Astrocyte (in vitro differentiated cells and primary cell): ENCODE results near the gene ARID2.

Experiments used
- EZH2 ChIP-seq: IDR thresholded peaks from 2 replicates; pipeline ENCODE4 v1.6.1; 2012; ENCODE audit warnings: mild to moderate bottlenecking, low read length, inconsistent platforms; ENCODE audit not compliant: insufficient read depth
- TF ChIP-seq, protein P1 (sequence below): IDR thresholded peaks from 2 replicates; pipeline ENCODE4 v1.5.1; 2011; ENCODE audit warnings: low read depth, mild to moderate bottlenecking, inconsistent platforms, low read length, moderate library complexity; ENCODE audit not compliant: insufficient read depth

DNA sequence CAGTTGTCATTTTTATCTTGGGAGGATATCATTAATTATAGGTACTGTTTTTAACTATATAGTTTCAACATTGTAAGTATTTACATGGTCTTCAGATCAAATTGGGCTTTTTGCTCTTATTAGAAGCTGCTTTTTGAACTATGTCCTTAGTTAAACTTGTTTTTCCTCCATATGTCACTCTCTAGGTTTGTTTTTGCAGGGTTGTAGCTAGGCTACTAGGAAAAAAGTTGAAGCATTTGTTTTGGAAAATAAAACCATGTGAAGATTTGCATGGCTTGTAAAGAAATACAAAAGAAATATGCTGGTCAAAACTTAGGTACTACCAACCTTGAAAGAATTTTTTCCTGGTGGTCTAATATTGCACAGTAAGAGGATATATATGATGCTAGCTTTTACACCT, 3.4 kb downstream of the ARID2 start:
- TF ChIP-seq, protein P1, sequence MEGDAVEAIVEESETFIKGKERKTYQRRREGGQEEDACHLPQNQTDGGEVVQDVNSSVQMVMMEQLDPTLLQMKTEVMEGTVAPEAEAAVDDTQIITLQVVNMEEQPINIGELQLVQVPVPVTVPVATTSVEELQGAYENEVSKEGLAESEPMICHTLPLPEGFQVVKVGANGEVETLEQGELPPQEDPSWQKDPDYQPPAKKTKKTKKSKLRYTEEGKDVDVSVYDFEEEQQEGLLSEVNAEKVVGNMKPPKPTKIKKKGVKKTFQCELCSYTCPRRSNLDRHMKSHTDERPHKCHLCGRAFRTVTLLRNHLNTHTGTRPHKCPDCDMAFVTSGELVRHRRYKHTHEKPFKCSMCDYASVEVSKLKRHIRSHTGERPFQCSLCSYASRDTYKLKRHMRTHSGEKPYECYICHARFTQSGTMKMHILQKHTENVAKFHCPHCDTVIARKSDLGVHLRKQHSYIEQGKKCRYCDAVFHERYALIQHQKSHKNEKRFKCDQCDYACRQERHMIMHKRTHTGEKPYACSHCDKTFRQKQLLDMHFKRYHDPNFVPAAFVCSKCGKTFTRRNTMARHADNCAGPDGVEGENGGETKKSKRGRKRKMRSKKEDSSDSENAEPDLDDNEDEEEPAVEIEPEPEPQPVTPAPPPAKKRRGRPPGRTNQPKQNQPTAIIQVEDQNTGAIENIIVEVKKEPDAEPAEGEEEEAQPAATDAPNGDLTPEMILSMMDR, result no peak
- no peak for TF ChIP-seq EZH2
